KOPT-K1 (cell line): Measurements from ENCODE around the gene SLC37A2.
"Not testable (repeated sequence)": the region's sequence is repeated elsewhere in the genome, so short reads cannot be mapped to it uniquely, and the experiment has no call there.

Experiments
- H3K27ac ChIP-seq: fragments of 200-600 bp; sonication (generic); 2 replicates; pipeline ENCODE4 v1.5.1; 2016; ENCODE audit warnings: antibody characterized with exemption, mild to moderate bottlenecking, low read depth, low read length; ENCODE audit not compliant: poor library complexity, severe bottlenecking
- H3K36me3 ChIP-seq: fragments of 200-600 bp; sonication (generic); 2 replicates; pipeline ENCODE4 v1.5.1; 2017; ENCODE audit warnings: antibody characterized with exemption, mild to moderate bottlenecking, low read length, moderate library complexity; ENCODE audit not compliant: insufficient read depth
- H3K9me3 ChIP-seq: fragments of 200-600 bp; sonication (generic); 2 replicates; pipeline ENCODE4 v1.5.1; 2017; ENCODE audit warnings: antibody characterized with exemption, low read length, mild to moderate bottlenecking; ENCODE audit not compliant: insufficient read depth, poor library complexity, severe bottlenecking

SLC37A2 gene

DNA sequence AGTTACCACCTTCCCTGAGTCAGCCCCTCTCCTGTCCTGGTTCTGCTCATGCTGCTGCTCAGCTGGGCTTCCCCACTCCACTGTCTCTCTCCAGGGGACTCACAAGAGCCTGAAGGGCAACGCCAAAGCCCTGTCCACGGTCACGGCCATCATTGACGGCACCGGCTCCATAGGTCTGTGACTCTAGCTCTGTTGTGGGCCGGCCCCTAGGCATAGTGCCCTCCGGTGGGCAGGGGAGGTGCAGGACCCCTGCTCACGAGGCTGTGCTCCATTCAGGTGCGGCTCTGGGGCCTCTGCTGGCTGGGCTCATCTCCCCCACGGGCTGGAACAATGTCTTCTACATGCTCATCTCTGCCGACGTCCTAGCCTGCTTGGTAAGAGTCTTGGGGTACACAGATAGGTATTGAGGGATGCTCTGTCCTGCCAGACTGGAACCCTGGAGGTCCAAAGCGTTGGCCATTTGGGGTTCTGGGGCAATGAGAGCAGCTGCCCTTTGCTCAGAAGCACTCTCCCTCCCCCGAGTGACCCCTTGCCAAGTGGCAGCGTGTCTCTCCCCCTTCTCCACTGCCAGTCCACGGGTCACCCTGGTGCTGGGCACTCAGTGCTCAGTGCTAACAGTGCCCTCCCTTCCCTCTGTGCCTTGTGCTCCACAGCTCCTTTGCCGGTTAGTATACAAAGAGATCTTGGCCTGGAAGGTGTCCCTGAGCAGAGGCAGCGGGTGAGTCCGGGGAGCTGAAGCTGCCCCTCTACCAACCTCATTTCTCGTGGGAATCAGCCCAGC lies 22.4 kb downstream of the SLC37A2 start:
- no peak overlapping the region for H3K27ac ChIP-seq
- H3K9me3 ChIP-seq: no peaks in the 10 kb centered on the region
- H3K36me3 ChIP-seq: no peaks in the 10 kb centered on the region

DNA sequence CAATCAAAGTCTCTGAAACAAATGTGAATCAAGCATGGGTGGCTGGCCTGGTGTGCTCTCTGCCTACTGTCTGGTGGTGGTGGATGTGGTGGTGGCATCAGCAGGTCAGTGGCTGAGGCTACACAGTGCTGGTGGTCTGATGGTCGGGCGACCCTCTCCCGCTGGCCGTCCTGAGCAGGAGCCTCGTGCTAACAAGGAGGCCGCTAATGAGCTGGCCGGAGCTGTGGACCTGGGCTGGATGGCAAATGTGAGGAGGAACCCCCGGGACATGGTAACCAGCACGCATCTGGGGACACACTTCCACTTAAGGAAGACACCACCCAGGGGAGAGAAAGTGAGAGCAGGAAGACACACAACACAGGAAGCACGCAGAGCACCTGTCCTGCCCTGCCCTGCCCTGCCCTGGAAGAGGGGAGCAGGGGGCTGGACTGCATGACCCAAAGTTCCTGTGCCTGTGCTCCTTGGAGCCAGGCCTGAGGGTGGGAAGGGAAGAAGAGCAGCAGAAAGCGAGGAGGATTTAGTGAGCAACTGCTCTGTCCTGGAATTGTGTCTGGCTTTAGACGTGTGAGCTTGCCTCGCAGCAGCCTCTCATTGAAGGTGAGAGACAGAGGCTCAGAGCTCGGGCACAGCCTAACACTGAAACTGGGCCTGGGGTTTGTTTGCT lies 23.7 kb downstream of the SLC37A2 start:
- no peaks in the 10 kb centered on the region for H3K36me3 ChIP-seq
- no peak overlapping the region for H3K27ac ChIP-seq
- no peaks in the 10 kb centered on the region for H3K9me3 ChIP-seq

DNA sequence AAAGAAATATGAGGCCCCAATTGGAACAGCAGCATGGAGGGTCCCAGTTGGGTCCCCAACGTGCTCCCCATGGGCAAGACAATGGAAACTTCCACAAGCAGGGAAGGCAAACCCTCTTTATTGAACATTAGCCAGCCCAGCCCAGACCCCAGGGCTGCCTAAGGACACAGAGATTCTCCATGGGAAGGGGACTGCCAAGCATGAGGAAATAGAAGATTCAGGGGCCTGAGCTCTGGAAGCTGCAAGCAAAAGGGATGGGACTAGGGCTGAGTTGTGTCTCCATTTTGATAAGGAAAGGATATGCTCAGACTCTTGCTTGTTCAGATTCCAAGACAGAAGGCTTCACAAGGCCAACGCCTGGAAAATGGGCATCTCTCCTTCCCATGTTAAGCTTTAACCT lies 25.0 kb downstream of the SLC37A2 start:
- Histone ChIP-seq H3K27ac (no peak overlapping the region), H3K9me3 (no peaks in the 10 kb centered on the region), H3K36me3 (no peaks in the 10 kb centered on the region)

DNA sequence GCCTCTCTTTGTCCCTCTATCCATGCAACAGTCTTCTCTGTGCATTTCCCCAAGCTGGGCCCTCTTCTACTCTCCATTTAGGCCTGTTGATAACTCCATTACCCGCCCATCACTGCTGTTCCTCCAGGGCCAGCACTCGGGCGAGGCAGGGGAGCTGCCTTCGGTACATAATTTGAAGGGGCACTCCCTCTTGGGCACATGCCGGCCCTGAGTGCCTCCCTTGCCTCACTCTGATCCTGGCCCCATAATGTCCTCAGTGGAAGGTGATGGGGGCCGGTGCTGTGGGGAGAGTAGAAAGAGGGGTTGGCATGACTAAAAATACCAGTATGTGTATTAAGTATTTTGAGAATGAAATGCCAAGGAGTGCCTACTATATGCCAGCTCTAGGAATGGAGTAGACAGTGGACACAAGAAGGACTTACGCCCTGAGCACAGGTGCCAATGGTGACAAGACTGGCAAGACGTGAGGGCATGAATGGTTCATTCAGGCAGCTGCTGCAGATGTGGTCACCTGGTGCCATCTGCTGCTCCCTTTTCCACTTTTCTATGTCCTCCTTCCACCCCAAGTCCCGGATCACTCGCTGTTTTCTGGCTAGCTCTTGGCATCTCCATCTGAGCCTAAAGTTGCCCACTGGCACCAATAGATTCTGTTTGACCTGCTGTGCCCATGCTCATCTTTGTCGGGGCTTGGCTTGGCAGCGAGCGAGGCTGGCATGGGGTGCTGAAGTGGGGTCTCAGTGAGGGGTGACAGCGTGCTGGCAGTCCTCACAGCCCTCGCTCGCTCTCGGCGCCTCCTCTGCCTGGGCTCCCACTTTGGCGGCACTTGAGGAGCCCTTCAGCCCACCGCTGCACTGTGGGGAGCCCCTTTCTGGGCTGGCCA lies 25.7 kb downstream of the SLC37A2 start:
- Histone ChIP-seq H3K9me3 (no peaks in the 10 kb centered on the region), H3K27ac (no peak overlapping the region), H3K36me3 (no peaks in the 10 kb centered on the region)

DNA sequence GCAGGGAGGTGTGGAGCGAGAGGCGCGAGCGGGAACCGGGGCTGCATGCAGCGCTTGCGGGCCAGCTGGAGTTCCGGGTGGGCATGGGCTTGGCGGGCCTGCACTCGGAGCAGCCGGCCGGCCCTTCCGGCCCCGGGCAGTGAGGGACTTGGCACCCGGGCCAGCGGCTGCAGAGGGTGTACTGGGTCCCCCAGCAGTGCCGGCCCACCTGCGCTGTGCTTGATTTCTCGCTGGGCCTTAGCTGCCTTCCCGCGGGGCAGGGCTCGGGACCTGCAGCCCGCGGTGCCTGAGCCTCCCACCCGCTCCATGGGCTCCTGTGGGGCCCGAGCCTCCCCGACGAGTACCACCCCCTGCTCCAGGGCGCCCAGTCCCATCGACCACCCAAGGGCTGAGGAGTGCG lies 26.4 kb downstream of the SLC37A2 start:
- not testable (repeated sequence) for H3K36me3 ChIP-seq, H3K27ac ChIP-seq, H3K9me3 ChIP-seq

DNA sequence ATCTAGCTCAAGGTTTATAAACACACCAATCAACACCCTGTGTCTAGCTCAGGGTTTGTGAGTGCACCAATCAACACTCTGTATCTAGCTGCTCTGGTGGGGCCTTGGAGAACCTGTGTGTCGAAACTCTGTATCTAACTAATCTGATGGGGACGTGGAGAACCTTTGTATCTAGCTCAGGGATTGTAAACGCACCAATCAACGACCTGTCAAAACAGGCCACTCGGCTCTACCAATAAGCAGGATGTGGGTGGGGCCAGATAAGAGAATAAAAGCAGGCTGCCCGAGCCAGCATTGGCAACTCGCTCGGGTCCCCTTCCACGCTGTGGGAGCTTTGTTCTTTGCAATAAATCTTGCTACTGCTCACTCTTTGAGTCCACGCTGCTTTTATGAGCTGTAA lies 27.0 kb downstream of the SLC37A2 start:
- H3K27ac ChIP-seq, H3K36me3 ChIP-seq, H3K9me3 ChIP-seq: not testable (repeated sequence)

DNA sequence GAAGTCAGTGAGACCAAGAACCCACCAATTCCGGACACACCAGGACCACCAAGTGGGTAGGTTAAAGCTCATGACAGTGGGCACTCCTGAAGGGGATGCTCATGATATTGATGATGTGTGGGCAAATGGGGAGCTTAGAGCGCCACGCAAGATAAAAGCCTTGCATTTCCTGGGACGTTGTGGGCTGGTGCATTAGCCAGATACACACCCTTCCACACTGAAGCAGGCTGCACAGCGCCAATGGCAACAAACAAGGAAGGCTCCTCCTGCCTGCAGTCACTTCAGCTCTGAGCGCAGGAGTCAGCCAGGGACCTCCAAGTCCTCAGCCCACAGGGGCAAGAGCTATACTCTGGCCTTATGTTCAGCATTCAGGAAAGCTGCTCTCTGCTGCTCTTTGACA lies 27.7 kb downstream of the SLC37A2 start:
- no peak overlapping the region for H3K27ac ChIP-seq
- H3K36me3 ChIP-seq: no peaks in the 10 kb centered on the region
- H3K9me3 ChIP-seq: no peaks in the 10 kb centered on the region

DNA sequence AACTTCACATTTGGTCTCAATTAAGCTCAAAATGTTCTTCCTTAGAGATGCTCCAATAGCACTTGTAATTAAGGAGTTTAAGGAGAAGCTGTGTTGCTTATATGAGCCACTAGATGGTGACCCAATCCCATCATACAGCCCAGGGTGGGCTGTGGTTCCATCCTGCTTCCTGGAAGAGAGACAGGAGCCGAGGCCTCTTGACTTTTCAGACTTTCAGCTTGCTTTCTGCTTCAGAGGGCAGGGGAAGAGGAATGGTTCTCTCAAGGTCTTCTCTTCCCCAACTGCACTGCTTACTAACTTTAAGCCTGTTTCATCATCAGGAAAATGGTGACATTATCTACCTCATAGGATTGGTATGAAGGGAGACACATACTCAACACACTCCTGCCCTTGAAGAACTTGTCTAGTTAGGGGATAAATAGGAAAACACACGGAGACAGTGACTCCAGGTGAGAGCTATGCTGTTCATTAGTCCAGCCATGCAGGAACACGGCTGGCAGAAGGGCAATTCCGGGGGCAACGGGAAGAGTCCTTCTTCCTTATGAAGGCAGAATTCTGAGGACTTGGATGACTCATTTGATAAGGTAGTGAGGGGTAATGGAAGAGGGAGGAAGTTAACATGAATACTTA lies 28.3 kb downstream of the SLC37A2 start:
- Histone ChIP-seq H3K36me3 (no peaks in the 10 kb centered on the region), H3K9me3 (no peaks in the 10 kb centered on the region), H3K27ac (no peak overlapping the region)

DNA sequence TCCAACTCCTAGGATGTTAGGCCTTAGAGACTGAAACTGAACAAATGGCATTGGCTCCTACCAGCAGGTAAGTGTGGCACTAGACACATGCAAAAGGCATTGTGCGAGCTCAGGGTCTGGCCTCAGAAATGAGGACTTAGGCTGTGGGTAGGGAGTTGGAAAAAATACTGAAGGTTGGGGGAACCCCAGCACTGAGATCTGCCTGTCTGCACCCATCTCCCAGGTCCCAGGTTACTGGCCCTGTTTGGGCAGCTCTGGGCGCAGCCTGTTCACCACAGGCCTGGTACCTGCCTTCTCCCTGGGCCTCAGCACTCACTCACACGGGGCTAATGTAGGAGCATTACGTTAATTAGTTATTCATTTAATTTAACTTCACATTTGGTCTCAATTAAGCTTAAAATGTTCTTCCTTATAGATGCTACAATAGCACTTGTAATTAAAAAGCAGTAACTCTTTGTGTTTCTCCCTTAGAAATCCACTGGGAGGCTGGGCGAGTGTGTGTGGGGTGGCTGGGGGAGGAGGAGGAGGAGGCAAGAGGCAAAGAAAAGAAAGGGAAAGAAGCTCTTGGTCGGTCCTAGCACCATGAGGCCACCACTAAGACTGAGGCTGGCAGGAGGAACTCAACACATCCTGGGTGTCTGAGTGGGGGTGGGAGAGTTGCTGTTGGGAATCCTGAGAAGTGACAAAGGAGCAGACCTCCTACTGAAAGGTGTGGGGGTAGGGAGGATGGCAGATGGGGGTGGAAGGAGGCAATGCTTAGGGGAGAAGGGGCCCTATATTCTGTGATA lies 29.0 kb downstream of the SLC37A2 start:
- Histone ChIP-seq H3K36me3 (no peaks in the 10 kb centered on the region), H3K27ac (no peak overlapping the region)

DNA sequence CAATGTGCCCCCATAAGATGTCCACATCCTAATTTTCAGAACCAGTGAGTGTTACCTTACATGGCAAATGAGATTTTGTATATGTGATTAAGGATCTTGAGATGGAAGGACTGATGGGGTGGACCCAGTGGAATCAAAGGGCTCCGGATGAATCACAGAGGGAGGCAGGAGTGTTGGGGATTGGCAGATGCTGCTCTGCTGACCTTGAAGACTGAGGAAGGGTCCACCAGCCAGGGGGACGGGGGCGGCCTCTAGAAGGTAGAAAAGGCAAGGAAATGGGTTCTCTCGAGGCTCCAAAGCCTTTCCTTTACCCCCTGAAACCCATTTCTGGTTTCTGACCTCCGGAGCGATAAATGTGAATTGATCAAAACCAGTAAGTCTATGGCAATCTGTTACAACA lies 29.6 kb downstream of the SLC37A2 start:
- no peak overlapping the region for H3K27ac ChIP-seq
- H3K36me3 ChIP-seq: peaks cover 6% of the 10 kb centered on the region; the same call in 1 of the 2 replicates
- H3K9me3 ChIP-seq: no peaks in the 10 kb centered on the region

More for the DNA sequence above, 29.0 kb downstream of the SLC37A2 start:
- H3K9me3 ChIP-seq: no peaks in the 10 kb centered on the region

DNA sequence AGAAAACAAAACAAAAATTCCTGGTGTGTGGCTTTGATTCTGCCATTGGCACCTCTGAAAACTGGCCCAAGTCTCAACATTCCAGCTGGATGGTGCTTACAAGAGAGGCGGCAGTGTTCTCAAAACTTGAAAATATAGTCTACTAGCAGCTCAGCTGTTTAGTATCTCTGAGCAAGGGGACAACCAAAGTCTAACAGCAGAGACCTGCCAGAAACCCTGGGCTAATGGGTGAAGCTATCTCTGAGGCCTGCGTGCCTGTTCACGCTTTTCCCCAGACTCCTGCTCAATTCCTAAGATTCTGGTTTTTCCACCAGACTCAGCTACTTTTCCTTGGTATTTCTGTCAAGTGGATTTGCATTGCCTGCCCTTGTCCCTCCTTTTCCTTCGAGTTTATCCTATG lies 30.4 kb downstream of the SLC37A2 start:
- no peak overlapping the region for H3K27ac ChIP-seq

DNA sequence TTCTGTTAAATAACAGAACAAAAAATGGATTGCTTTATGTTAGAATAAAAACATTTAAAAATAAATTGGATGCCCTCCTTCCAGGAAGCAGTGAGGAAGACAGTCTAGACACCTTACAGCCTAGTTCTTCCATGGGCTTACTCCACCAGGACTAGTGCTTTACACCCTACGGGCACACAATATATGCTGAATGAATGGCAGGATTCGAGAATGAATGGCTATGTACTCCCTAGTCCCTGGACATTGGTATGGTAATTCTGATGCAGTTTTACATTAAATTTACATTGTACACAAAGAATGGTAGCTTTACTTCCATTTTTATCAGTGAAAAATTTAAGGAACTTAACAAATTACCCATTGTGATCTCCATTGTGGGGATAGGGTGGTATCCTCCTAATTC lies 31.6 kb downstream of the SLC37A2 start:
- Histone ChIP-seq H3K9me3 (no peaks in the 10 kb centered on the region), H3K36me3 (peaks cover 21% of the 10 kb centered on the region; the same call in 1 of the 2 replicates), H3K27ac (no peak overlapping the region)

More for the DNA sequence above, 30.4 kb downstream of the SLC37A2 start:
- Histone ChIP-seq H3K36me3 (peaks cover 11% of the 10 kb centered on the region; the same call in 1 of the 2 replicates), H3K9me3 (no peaks in the 10 kb centered on the region)

DNA sequence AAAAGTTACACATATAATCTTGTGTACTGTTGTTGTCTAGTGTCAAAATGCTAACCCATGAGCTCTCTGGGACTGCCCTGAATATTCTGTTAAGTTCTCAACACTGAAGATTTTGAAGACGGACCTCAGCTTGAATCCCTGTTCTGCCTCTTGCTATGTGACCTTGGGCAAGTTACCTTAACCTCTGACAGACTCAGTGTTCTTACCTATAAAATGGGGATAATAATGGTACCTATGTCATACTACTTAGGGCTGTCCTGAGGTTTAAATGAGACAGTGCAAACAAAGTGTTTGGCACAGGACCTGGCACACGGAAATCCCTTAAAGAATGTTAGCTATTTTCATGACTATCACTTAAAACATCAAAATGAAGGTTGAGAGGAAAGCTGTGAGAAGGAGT lies 37.0 kb downstream of the SLC37A2 start:
- H3K27ac ChIP-seq: no peak overlapping the region
- peaks cover 31% of the 10 kb centered on the region; the same call in 1 of the 2 replicates for H3K36me3 ChIP-seq
- H3K9me3 ChIP-seq: no peaks in the 10 kb centered on the region

DNA sequence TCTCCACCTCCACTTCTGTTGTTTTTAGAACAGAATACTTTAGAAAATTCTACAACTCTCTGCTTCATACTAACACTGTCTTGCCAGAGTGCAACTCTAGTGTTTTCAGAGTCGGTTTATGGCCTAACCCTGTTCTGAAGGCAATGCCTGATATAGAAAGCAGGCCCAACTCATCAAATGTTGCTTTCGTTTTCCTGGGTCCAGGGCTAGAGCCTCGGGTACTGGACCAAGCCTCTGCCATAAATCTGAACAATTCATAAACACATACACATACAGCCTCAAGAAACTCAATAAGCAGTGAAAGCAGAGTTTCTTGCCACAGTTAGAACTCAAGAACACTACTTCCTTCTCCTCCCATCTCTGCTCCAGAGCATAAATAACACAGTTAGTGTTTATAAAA lies 38.5 kb downstream of the SLC37A2 start:
- H3K9me3 ChIP-seq: no peaks in the 10 kb centered on the region
- H3K36me3 ChIP-seq: peaks cover 31% of the 10 kb centered on the region; the same call in 1 of the 2 replicates
- H3K27ac ChIP-seq: no peak overlapping the region
